Measurements from ENCODE around the gene TGFBR2. TPM values are rescaled to one million over a fixed set of nuclear protein-coding genes. Genes with fewer than 3 reads are reported as not detected.

The TGFBR2 gene
- 563 and 653 TPM in 2 replicates for total RNA-seq

GRCh38 chr3:30606301-30607031 lies at the start of gene TGFBR2:
TSS of gene TGFBR2 (plus strand) at chr3:30606601. CDS start at chr3:30606884, 283 bp downstream.

